ENCODE data around the gene PDGFD. TPM values are rescaled to one million over a fixed set of nuclear protein-coding genes. Genes with fewer than 3 reads are reported as not detected.
A peak's percentile ranks its signal among the peaks of the same experiment; 100 is the strongest.

Gene PDGFD
- total RNA-seq, 1 donor from 2014 or later: 5.0 TPM

DNA sequence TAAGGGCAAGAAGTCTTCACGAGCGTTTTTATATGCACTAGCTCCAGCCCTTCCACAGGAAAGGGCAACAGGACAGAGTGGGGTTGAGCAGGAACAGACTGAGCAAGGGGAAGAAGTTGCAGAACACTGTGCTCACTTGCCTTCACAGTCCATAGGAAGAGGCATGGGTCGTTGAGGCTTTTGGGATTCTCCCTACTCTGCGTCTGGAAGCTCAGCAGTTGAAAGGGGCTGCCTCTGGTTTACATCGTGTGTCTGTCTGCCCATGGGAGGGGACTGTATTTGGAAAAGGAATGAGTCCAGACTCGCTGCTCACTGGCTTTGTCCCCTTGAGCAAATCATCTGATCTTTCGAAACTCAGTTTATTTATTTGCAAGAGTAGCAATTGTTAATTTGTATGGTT is 1.1 kb upstream of the PDGFD start:
- H3K4me3 ChIP-seq: no peak overlapping the region

DNA sequence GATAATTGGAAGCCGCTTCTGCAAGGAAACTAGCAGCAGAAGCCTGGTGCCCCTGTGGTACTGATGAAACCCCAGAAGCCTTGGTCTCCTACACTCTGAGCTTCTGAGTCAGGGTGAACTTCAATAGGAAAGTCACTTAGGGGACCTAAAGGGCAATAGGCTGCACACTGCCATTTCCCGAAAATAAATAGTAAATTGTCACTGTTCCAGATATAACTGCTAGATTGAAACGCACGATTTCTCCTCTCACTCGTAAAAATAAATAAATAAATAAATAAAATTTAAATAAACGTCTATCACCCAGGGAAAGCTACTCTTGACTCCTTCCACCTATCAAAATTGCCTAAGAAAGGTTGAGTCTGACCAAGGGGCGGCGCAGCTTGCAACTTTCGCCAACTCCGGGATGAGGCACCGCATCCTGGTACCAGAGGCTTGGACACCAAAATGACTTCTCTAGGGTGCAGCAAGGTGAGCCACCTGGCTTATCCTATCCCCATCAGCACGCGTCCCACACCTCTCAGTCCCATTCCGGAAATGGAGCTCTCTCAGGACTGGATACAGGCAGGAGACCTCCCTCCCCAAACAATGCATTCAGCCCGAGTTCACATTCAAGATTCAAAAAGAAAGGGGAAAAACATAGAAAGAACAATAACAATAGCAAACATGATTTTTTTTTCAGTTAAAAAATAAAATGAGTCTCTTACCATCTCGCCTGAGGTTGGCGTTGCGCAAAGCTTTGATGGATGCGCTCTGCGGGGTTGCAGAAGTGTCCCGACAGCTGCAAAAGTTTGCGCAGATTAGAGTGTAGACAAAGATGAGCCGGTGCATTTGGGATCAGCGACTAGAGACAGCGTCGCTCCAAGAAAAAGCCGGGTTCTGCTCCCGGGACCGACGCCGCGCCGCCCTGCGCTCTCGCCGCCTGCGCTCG is 583 bp downstream of the PDGFD start:
- Histone ChIP-seq H3K4me3 (peak overlapping the region; percentile 50), H3K27me3 (no peaks in the 10 kb centered on the region), H3K9me3 (no peaks in the 10 kb centered on the region), H3K36me3 (no peaks in the 10 kb centered on the region), H3K27ac (no peak overlapping the region), H3K4me1 (no peaks in the 10 kb centered on the region)
- DNase-seq (no peak), ATAC-seq (no peak)
- intact Hi-C loops (cut with DNase I): no loop called here
- TF ChIP-seq, protein P1, sequence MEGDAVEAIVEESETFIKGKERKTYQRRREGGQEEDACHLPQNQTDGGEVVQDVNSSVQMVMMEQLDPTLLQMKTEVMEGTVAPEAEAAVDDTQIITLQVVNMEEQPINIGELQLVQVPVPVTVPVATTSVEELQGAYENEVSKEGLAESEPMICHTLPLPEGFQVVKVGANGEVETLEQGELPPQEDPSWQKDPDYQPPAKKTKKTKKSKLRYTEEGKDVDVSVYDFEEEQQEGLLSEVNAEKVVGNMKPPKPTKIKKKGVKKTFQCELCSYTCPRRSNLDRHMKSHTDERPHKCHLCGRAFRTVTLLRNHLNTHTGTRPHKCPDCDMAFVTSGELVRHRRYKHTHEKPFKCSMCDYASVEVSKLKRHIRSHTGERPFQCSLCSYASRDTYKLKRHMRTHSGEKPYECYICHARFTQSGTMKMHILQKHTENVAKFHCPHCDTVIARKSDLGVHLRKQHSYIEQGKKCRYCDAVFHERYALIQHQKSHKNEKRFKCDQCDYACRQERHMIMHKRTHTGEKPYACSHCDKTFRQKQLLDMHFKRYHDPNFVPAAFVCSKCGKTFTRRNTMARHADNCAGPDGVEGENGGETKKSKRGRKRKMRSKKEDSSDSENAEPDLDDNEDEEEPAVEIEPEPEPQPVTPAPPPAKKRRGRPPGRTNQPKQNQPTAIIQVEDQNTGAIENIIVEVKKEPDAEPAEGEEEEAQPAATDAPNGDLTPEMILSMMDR (IDR thresholded peaks at IDR 0.05): no peak

More for the DNA sequence above, 1.1 kb upstream of the PDGFD start:
- ATAC-seq: peak; percentile 18
- TF ChIP-seq, protein P1 (IDR thresholded peaks at IDR 0.05): no peak
- no peaks in the 10 kb centered on the region for H3K4me1 ChIP-seq
- no peak for DNase-seq
- no peaks in the 10 kb centered on the region for H3K9me3 ChIP-seq
- H3K27me3 ChIP-seq: no peaks in the 10 kb centered on the region
- H3K27ac ChIP-seq: no peak overlapping the region
- H3K36me3 ChIP-seq: no peaks in the 10 kb centered on the region
- intact Hi-C loops (cut with DNase I): no loop called here

DNA sequence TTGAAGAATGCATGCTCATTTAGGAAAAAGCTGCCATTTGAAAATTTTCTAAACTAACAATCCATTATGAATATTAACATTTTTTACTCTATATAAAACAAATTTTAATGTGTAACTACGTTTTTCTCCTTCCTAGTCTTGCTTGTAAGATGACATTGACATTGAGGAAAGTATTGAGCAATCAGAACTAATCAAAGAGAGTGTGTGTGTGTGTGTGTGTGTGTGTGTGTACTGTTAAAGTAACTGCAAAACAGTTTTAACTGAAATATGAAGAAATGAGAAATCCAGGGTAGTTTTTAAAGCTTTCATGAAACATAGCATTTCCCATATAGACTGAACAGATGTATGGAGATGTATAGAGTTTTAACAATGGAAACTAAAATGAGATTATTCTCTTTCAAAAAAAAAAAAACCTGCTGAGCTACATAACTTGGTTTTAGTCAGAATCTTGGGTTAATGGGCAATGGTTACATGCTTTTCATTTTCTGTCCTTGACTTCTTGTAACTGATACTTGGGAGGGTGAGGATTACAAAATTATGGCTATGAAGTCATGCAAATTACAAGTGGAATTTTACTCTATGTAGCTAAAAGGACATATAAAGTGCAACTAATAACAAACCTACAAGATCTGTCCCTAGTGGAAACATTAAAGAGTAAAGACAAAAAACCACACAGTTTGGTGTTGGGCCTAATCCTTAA is 2.0 kb downstream of the PDGFD start:
- intact Hi-C loops (cut with DNase I): no loop called here
- no peak for ATAC-seq
- no peak overlapping the region for H3K4me3 ChIP-seq

DNA sequence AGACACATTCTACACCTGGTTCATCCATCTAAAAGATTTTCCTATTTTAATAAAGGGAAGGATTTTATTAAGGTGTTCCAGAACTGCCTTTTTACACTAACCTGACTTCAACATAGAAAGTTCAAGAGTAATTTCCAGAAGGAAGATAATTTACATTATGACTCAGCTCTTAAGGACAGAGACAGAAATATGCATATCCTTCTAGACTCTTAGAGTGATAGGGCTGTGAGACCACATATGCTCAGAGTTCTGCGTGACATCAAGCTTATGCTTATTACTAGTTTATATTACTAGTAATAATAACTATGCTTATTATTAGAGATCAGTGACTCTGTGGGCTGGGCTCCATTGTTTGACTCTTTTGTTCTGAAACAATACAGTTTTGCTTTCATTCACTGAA is 4.6 kb downstream of the PDGFD start:
- Histone ChIP-seq H3K4me3 (no peak overlapping the region), H3K27ac (no peak overlapping the region), H3K9me3 (no peaks in the 10 kb centered on the region), H3K27me3 (no peaks in the 10 kb centered on the region), H3K36me3 (no peaks in the 10 kb centered on the region), H3K4me1 (no peaks in the 10 kb centered on the region)
- no peak for DNase-seq
- no peak for ATAC-seq
- TF ChIP-seq, protein P1 (IDR thresholded peaks at IDR 0.05): no peak
- intact Hi-C loops (cut with DNase I): no loop called here

More for the DNA sequence above, 2.0 kb downstream of the PDGFD start:
- Histone ChIP-seq H3K9me3 (no peaks in the 10 kb centered on the region), H3K4me1 (no peaks in the 10 kb centered on the region), H3K27ac (no peak overlapping the region), H3K27me3 (no peaks in the 10 kb centered on the region), H3K36me3 (no peaks in the 10 kb centered on the region)
- no peak for DNase-seq
- TF ChIP-seq, protein P1 (IDR thresholded peaks at IDR 0.05): no peak

DNA sequence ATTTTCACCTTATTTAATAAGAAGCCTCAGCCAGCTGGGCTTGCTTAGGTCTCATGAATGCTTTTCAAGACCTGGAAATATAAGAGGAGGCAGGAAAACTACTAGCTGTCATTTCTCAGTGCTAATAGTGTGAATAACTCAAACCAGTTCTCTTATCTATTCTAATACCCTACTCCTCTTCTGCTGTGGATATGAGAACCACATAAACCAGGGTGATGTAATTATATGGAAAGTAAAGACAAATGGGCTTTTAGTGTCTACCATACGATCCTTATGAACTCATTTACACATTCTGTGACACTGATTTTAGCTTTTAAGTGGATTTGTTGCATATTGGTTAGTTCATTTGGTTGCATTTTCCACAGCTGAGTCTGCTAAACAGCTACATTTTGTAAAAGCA is 8.6 kb downstream of the PDGFD start:
- H3K4me1 ChIP-seq: no peaks in the 10 kb centered on the region
- TF ChIP-seq, protein P1 (IDR thresholded peaks at IDR 0.05): no peak
- intact Hi-C loops (cut with DNase I): no loop called here
- ATAC-seq: no peak
- H3K27ac ChIP-seq: no peak overlapping the region
- DNase-seq: no peak
- no peak overlapping the region for H3K4me3 ChIP-seq
- H3K36me3 ChIP-seq: no peaks in the 10 kb centered on the region
- H3K9me3 ChIP-seq: no peaks in the 10 kb centered on the region
- no peaks in the 10 kb centered on the region for H3K27me3 ChIP-seq
